ENCODE measurements around the gene FGD3. TPM values are rescaled to one million over a fixed set of nuclear protein-coding genes. Genes with fewer than 3 reads are reported as not detected.
A peak's percentile ranks its signal among the peaks of the same experiment; 100 is the strongest.

The FGD3 gene
- total RNA-seq, 1 experiment from 2014 or later = 1.8 TPM

- no peak overlapping the region for H2BK120ac ChIP-seq (ENCODE audit: low read depth, low read length, poor library complexity, severe bottlenecking)
- H3K9ac ChIP-seq (ENCODE audit: extremely low read depth, insufficient read length, low read length) = no peak overlapping the region
- H2BK20ac ChIP-seq (ENCODE audit: low read depth, low read length, poor library complexity, severe bottlenecking) = no peak overlapping the region
- no peak overlapping the region for H3K4me2 ChIP-seq (ENCODE audit: insufficient read depth, insufficient read length, low read length)
- no peaks in the 10 kb centered on the region for H3K79me1 ChIP-seq (ENCODE audit: insufficient read depth, low read depth, low read length, poor library complexity, severe bottlenecking)
- no peaks in the 10 kb centered on the region for H3K9me3 ChIP-seq (ENCODE audit: control insufficient read depth, low read depth, low read length)
- H3K4me1 Mint-ChIP-seq = peaks cover 13% of the 10 kb centered on the region in 2 experiments
- no peak overlapping the region for H3K23ac ChIP-seq (ENCODE audit: insufficient read length, low read depth, low read length)
- H4K8ac ChIP-seq (replicated peaks; ENCODE audit: insufficient read length, low read depth, low read length) = no peak overlapping the region
- H2AK5ac ChIP-seq (ENCODE audit: insufficient read length, low read length) = no peak overlapping the region
- peaks cover 10 to 12% of the 10 kb centered on the region in 2 experiments; a peak in 4 of 5 replicates for H3K9me3 Mint-ChIP-seq
- H3K27me3 ChIP-seq (ENCODE audit: insufficient read depth, low read length) = no peaks in the 10 kb centered on the region
- H3K27ac ChIP-seq (ENCODE audit: insufficient read length, low read depth, low read length) = no peak overlapping the region
- H3K4ac ChIP-seq (ENCODE audit: low read depth, low read length) = no peak overlapping the region
- WGBS (ENCODE audit: extremely low coverage, insufficient read length, low lambda C conversion rate) = no CpG with 5 or more reads among the region's 3 CpGs
- H2BK5ac ChIP-seq (ENCODE audit: insufficient read length, low read length) = no peak overlapping the region
- H2BK12ac ChIP-seq (ENCODE audit: insufficient read length, low read depth, low read length) = no peak overlapping the region
- no peak overlapping the region for H3K4me3 Mint-ChIP-seq
- H3K56ac ChIP-seq (ENCODE audit: insufficient read length, low read depth, low read length) = no peak overlapping the region
- H4K5ac ChIP-seq (ENCODE audit: insufficient read length, low read depth, low read length) = no peak overlapping the region
- TF ChIP-seq, protein P1, sequence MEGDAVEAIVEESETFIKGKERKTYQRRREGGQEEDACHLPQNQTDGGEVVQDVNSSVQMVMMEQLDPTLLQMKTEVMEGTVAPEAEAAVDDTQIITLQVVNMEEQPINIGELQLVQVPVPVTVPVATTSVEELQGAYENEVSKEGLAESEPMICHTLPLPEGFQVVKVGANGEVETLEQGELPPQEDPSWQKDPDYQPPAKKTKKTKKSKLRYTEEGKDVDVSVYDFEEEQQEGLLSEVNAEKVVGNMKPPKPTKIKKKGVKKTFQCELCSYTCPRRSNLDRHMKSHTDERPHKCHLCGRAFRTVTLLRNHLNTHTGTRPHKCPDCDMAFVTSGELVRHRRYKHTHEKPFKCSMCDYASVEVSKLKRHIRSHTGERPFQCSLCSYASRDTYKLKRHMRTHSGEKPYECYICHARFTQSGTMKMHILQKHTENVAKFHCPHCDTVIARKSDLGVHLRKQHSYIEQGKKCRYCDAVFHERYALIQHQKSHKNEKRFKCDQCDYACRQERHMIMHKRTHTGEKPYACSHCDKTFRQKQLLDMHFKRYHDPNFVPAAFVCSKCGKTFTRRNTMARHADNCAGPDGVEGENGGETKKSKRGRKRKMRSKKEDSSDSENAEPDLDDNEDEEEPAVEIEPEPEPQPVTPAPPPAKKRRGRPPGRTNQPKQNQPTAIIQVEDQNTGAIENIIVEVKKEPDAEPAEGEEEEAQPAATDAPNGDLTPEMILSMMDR (conservative IDR thresholded peaks at IDR 0.05) = no peak
- no peak overlapping the region for H3K14ac ChIP-seq (ENCODE audit: insufficient read depth, low read length)
- H3K79me2 ChIP-seq (ENCODE audit: insufficient read depth, low read length) = no peaks in the 10 kb centered on the region
- no peak for DNase-seq
- H3T11ph ChIP-seq (ENCODE audit: low read length) = no peak overlapping the region
- no peaks in the 10 kb centered on the region for H3K23me2 ChIP-seq (ENCODE audit: insufficient read length, low read depth, low read length, poor library complexity, severe bottlenecking)
- H3K27me3 Mint-ChIP-seq (ENCODE audit: low read depth) = peaks cover 2% of the 10 kb centered on the region; the same call in 1 of the 2 replicates
- H3K18ac ChIP-seq (ENCODE audit: insufficient read length, low read depth, low read length) = no peak overlapping the region
- H4K20me1 ChIP-seq (ENCODE audit: control insufficient read depth, insufficient read depth, insufficient read length) = no peaks in the 10 kb centered on the region
- H2BK15ac ChIP-seq (ENCODE audit: low read depth, low read length) = no peak overlapping the region
- H3K27ac Mint-ChIP-seq = peak overlapping the region in 1 of 3 experiments; percentile 22; a peak in 1 of 7 replicates
- peaks cover 5 to 10% (median 6%) of the 10 kb centered on the region in 3 experiments; a peak in 4 of 7 replicates for H3K36me3 Mint-ChIP-seq (ENCODE audit: insufficient read depth in 1 of 3, low read depth in 3 of 3)
- H4K91ac ChIP-seq (ENCODE audit: insufficient read length, low read depth, low read length) = no peak overlapping the region
- no peaks in the 10 kb centered on the region; the same call in 1 of the 2 replicates for H3K4me1 ChIP-seq (ENCODE audit: insufficient read depth, low read length)
- H2AFZ ChIP-seq (ENCODE audit: low read length) = no peak overlapping the region
Observed at GRCh38 chr9:92960561-92961290, 13.4 kb downstream of the FGD3 start.
